GM19328 (cell line): ENCODE results near the gene PPP2R3A.
"Not testable (repeated sequence)": the region's sequence is repeated elsewhere in the genome, so short reads cannot be mapped to it uniquely, and the experiment has no call there.

Source experiments
- ATAC-seq: cut with Tn5 transposase; IDR thresholded peaks from one replicate; pipeline ENCODE4 v1.9.1; 2021; ENCODE audit warnings: mild to moderate bottlenecking, moderate library complexity; ENCODE audit not compliant: unreplicated experiment

The PPP2R3A gene

DNA sequence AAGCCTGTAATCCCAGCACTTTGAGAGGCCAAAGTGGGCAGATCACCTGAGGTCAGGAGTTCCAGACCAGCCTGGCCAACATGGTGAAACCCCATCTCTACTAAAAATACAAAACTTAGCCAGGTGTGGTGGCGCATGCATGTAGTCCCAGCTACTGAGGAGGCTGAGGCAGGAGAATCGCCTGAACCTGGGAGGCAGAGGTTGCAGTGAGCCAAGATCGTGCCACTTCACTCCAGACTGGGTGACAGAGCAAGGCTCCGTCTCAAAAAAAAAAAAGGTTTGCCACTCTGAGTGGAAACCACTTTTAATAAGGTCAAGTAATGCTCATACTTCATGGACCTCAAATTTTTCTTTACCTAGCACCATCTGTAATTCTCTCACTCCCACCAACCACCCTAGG lies 178.9 kb downstream of the PPP2R3A start:
- not testable (repeated sequence) for ATAC-seq

DNA sequence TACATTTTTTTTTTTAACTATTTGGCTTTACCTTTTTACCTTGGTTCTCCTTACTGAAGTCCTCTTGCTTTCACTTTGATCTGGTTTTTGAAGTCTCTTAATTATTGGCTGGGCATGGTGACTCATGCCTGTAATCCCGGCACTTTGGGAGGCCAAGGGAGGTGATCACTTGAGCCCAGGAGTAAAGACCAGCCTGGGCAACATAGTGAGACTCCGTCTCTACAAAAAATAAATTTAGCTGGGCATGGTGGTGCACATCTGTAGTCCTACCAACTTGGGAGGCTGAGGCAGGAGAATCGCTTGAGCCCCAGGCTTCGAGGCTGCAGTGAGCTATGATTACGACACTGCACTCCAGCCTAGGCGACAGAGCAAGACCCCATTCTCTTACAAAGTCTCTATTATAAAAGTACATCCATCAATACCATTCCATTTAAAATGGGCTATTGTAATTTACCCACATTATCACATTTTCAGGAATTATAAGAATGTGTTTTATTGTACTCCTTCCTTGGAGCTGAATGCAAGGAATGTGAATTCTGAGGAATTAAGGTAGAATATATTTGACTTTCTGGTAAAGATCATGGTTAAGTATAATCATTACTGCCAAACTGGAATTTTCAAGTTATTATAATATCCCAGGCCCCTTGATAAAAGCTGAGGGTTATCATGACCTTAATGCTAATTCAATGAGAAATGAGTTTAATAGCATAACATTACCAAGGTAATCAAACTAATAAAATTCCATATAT lies 181.6 kb downstream of the PPP2R3A start:
- no peak for ATAC-seq

DNA sequence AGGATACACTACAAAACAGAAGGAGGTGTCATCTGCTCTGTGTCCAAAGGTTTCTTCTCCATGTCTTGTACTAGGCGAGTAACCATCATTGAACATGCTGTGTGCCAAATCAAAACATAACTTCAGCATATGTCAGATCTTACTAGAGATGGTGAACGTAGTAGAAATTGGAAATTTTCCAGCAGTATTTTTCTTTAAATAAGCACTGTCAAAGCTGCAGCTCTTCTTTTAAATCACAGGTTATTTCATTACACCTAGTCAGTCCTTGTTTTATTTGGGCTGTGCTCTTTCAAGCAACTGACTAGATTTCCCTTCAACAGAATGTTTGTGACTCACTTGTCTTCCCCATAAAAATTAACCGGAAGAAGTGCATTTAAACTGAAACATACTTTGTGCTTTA lies 184.1 kb downstream of the PPP2R3A start:
- no peak for ATAC-seq

DNA sequence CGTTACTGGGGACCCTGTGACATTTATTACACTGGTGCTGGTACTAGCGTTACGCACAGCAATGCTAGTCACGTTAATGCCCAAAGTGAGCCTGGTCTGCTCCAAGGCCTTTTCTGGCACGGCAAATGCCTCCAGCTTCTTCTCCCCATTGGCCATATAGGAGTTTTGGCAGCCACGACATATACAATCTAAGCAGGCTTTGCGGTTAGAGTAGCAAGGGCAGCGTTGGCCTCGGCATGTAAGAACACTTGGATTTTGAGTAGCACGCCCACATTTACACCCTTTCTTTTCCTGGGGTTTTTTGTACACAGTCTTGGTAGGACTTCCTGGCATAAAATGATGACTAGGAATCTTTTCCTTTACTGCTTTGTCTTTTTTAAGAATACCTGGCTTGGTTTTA lies 185.7 kb downstream of the PPP2R3A start:
- ATAC-seq, result no peak

DNA sequence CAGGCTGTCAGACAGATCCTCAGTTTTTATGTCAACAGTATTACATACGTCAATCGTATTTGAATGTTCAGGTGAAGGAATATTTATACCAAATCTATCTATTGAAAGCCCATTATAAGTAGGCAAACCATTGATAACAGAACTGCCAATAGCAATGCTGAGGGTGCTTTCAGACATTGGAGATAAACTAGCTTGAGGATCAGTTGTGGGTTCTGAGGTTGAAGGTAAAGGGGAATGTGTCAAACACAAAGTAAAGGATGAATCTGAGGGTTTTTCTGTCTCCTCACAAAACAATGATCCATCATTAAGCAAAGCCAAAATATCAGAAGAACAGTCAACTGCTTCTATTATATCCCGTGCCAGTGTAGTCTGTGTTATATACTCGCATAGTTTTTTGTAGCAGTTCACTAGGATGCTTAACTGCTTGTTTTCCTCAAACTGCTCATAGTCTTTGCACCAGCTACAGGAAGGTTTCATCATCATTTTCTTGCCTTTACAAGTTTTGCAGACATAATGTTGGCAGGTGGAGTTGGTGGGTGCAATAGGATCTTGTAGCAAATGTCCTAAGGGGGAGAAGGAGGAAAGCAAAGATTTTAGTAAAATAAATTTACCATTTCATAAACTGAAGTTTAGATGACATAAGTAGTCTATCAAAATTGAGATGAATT lies 186.8 kb downstream of the PPP2R3A start:
- ATAC-seq, result no peak

DNA sequence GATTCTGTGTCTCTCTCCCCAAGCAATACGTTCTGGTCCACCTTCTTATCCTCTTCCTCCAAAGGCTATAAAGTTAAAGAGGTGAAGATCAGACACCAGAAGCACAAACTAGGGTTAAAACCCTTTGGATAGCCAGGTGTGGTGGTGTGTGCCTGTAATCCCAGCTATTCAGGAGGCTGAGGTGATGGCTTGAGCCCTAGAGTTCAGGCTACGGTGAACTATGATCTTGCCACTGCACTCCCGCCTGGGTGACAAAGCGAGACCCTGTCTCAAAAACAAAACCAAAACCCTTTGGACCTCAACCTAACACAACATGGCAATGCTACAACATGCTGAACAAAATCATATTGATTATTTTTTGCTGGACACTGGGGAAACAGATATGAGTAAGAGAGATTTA lies 187.4 kb downstream of the PPP2R3A start:
- ATAC-seq, result no peak

DNA sequence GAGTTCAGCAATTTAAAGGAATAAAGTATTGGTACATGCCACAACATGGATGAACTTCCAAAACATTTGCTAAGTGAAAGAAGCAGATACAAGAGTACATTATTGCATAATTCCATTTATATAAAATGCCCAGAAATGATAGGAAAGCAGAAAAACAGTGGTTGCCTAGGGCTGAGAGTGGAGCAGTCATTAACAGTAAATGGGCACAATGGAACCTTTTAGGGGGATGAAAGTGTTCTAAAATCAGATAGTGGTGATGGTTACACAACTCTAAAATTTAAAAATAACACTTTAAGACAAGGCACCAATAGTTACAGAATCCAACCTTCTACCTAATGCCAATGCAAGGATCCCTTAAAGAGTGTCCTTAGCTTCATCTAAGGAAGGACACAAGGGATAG lies 196.0 kb downstream of the PPP2R3A start:
- ATAC-seq, result no peak

DNA sequence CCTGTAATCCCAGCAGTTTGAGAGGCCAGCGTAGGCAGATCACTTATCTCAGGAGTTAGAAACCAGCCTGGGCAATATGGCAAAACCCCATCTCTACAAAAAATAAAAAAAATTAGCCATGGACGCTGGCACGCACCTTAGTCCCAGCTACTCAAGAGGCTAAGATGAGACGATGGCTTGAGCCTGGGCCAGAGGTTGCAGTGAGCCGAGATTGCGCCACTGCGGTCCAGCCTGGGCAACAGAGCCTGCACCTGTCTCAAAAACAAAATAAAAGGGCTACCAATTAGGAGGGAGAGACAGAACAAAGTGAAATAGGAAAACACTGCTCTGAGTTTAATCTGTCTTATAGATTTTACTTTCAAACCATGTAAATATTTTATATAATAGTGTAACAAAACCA lies 196.8 kb downstream of the PPP2R3A start:
- ATAC-seq, result no peak

DNA sequence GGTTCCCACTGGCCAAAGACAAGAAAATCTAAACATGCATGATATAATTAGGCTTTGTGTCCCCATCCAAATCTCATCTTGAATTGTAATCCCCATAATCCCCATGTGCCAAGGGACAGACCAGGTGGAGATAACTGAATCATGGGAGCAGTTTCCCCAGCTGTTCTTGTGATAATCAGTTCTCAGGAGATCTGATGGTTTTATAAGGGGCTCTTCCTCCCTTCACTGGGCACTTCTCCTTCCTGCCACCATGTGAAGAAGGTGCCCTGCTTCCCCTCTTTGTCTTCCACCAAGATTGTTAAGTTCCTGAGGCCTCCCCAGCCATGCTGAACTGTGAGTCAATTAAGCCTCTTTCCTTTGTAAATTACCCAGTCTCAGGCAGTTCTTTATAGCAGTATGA lies 198.1 kb downstream of the PPP2R3A start:
- ATAC-seq, result not testable (repeated sequence)

DNA sequence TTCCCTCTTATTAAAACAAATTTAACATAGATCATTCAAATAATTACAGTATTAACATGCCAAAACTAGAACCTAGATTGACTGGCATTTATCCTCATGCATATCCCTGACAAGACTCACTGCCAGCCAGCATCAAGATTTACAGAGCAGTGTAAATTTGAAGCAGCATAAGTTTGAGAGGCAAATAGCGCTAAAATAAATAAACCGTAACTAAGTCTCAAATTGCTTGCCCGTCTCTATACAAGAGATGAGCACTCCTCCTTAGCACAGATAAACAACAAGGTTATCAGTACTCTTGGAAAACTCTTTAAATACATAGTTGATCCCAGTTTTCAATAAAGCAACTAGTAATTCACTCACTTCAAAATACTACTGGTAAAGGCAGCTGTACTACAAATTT lies 201.0 kb downstream of the PPP2R3A start:
- ATAC-seq, result no peak

DNA sequence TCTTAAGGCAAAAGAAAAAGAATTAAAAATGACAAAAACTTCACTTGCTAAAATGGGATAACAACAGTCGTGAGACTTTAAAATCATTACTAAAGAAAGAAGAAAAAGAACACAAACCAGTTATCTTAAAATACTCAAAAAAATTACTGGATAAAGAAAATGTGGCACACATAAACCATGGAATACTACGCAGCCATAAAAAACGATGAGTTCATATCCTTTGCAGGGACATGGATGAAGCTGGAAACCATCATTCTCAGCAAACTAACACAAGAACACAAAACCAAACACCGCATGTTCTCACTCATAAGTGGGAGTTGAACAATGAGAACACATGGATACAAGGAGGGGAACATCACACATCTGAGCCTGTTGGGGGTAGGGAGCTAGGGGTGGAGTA lies 202.7 kb downstream of the PPP2R3A start:
- ATAC-seq, result not testable (repeated sequence)

DNA sequence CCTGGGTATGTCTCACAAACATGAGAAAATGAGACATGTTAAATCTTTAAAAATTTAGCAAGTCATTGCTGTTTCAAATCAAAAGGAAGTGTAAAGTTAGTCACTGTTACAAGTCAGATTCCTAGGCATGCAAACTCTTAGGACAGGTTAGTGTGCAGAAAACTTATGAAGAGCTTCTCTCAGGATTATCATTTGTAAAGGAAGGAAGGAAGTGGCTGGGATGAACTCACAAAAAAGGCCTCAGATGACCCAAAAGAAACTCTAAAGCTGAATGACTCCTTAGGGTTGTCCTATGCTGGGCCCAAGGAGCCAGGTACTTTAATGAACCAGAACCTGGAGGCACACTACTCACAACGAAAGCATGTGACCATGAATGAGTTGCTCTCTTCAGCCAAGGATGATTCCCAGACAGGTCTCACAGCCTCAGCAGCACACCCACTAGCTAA lies 205.6 kb downstream of the PPP2R3A start:
- no peak for ATAC-seq

DNA sequence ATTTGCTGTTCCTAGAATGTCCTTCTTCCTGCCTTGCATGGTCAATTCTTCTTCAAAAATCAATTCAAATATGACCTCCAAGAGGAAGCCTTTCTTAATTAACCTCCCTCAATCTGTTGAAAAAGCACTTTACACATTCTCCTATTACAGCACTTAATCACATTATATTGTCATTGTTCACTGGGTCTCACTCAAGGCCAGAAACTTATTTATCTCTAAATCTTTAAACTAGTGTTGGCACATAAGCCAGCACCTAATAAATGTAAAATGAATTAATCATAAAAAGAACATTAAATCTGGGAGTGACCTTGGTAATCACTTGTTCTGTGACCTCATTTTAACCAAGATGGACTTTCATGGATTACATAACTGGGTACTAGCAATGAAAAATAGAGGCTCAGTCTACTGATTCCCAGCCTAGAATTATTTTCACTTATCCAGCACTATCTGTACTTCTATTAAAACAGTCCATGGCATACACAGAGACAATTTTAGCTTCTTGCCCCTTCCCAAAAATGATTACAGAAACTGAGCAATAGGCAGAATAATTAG lies 208.5 kb downstream of the PPP2R3A start:
- no peak for ATAC-seq

DNA sequence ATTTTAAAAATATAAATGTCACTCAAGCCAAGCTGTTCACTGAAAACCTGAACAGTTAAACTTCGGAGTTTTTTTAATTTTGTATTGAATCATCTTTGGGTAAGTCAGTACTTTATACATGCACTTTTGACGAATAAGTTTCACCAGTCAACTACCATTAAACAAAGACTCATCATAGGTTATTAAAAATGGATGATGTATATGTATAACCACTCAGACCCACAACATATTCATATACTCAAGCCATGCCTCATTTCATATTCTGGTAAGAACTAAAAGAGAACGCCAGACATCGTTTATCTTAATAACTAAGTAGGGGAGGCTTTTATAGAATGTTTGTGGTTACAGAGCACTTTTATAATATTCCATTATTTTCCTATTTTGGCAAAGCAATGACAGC lies 212.3 kb downstream of the PPP2R3A start:
- no peak for ATAC-seq

DNA sequence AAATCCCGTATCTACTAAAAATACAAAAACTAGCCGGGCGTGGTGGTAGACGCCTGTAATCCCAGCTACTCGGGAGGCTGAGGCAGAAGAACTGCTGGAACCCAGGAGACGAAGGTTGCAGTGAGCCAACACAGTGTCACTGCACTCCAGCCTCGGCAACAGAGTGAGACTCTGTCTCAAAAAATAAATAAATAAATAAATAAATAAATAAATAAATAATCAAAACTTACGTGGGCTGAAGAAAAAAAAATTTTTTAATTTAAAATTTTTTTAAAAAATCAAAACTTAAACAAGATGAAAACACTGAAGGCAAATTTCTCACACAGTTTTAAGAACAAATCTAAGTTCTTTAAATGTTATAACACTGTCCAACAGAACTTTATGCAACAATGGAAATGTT lies 216.2 kb downstream of the PPP2R3A start:
- no peak for ATAC-seq

DNA sequence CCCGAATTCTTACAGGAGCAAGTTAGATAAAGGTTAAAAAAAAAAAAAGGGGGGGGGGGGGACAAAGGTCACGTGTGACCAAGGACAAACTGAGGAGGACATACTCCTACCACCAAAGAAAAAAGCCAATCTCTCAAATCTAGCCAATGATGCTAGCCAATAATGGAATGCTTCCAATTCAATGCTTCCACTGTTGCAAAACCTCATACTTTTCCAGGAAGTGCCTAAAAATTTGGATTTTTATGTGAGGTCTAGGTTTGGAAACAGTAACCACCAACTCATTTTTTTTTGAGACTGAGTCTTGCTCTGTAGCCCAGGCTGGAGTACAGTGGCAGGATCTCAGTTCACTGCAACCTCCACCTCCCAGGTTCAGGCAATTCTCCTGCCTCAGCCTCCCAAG lies 219.2 kb downstream of the PPP2R3A start:
- no peak for ATAC-seq

DNA sequence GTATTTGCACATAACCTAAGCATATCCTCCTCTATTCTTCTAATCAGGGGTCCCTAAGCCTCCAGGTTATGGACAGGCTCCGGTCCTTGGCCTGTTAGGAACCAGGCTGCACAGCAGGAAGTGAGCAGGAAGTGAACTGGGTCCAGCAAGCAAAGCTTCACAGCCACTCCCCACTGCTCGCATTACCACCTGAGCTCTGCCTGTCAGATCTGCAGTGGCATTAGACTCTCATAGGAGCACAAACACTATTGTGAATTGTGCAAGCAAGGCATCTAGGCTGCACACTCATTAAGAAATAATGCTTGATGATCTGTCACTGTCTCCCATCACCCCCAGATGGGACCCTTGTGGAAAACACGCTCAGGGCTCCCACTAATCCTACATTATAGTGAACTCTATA lies 220.8 kb downstream of the PPP2R3A start:
- no peak for ATAC-seq

DNA sequence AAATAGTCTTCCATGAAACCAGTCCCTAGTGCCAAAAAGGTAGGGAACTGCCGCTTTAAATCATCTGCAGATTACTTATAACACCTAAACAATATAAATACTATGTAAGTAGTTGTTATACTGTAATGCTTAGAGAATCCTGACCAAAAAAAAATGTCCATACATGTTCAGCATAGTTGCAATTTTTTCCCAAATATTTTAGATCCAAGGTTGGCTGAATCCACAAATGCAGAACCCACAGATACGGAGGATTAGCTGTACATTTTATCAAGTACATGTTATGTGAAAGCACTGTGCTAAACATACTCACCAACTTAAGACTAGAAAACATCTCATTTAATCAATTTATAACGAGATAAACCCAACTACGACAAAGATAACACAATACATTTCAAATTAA lies 221.3 kb downstream of the PPP2R3A start:
- no peak for ATAC-seq

DNA sequence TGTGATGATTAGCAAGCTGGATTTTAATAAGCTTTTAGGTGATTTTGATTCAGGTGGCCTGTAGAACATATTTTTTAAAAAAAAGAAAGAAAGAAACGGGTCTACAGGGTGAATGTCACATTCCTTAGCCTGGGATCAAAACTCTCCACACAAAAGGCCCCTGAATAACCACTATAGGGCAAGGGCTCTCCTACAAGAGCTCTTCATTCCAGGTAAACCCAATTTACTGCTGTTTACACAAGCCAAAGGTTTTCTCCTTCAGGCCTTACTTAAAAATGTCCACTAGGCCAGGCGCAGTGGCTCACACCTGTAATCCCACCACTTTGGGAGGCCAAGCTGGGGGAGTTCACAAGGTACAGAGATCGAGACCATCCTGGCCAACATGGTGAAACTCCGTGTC lies 222.3 kb downstream of the PPP2R3A start:
- no peak for ATAC-seq

DNA sequence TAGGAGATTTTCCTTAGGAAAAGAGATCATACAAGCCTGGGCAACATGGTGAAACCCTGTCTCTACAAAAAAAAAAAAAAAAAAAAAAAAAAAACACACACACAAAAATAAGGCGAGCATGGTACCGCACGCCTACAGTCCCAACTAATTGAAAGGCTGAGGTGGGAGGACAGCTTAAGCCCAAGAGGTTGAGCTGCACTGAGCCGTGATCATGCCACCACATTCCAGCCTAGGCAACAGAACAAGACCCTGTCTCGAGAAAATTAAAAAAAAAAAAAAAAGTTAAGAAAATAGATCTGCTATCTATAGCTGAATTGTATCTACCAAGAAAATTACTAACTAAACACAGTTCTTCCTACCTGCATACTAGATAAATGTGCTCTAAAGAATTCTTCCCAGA lies 223.5 kb downstream of the PPP2R3A start:
- no peak for ATAC-seq

DNA sequence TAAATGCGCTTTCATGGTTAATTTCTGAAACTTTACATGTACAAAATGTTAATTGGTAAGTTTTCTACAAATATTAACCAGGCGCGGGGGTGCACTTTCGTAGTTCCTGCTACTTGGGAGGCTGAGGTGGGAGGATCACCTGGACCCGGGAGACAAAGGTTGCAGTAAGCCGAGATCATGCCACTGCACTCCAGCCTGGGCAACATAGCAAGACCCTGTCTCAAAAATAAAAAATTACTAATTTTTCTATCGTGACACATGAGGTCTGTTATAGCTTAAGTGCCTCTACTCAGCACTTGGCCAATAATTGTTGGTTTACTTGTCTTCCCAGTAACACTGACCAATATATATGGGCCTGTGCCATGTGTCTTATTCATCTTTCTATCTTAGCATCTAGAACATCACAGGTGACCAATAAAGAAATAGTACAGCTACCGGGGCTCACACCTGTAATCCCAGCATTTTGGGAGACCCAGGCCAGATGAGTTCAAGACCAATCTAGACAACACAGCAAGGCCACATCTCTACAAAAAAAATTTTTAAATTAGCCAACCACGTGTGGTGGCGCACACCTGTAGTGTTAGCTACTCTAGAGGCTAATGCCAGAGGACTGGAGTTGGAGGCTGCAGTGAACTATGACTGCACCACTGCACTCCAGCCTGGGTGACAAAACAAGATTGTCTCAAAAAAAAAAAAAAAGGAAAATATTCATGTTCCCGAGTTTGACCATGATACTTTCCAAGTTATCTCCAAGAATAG lies 224.5 kb downstream of the PPP2R3A start:
- ATAC-seq, result no peak

DNA sequence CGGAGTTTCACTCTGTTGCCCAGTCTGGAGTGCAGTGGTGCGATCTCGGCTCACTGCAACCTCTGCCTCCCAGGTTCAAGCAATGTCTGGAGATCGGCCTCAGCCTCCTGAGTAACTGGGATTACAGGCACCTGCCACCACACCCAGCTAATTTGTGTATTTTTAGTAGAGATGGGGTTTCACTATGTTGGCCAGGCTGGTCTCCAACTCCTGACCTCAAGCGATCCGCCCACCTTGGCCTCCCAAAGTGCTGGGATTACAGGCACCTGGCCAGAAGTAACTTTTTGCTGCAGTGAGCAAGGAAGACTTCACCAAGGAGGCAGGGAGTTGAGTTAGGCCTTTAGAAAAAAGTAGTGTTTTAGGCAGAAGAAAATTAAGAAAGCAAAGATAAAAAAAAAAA lies 226.7 kb downstream of the PPP2R3A start:
- not testable (repeated sequence) for ATAC-seq
